Suprapubic skin (tissue), 4 donors: ENCODE measurements around the gene RBMS3. TPM values are rescaled to one million over a fixed set of nuclear protein-coding genes. Genes with fewer than 3 reads are reported as not detected.

Experiments used
- DNase-seq, 2 donors: peaks; one replicate each; pipeline ENCODE4 v3.0.0-alpha.2; 2019; ENCODE audit warnings: low spot score in 2 of 2
- H3K27ac ChIP-seq: fragments of 200-600 bp; sonication (generic); one replicate; pipeline ENCODE4 v1.5.1; 2019
- H3K27me3 ChIP-seq: fragments of 200-600 bp; sonication (generic); one replicate; pipeline ENCODE4 v1.5.1; 2019
- H3K36me3 ChIP-seq: fragments of 200-600 bp; sonication (generic); one replicate; pipeline ENCODE4 v1.5.1; 2019
- H3K4me1 ChIP-seq: fragments of 200-600 bp; sonication (generic); one replicate; pipeline ENCODE4 v1.5.1; 2019
- H3K4me3 ChIP-seq: fragments of 200-600 bp; sonication (generic); one replicate; pipeline ENCODE4 v1.5.1; 2019; ENCODE audit warnings: mild to moderate bottlenecking
- H3K9me3 ChIP-seq: fragments of 200-600 bp; sonication (generic); one replicate; pipeline ENCODE4 v1.5.1; 2019
- CTCF ChIP-seq, 2 donors: fragments of 200-600 bp in 1 of 2; fragments of 450-650 bp in 1 of 2; sonication (generic) in 1 of 2; IDR thresholded peaks; one replicate each; pipeline ENCODE4 v1.5.1; 2016 to 2019; ENCODE audit warnings: antibody characterized with exemption in 2 of 2, mild to moderate bottlenecking in 1 of 2, moderate library complexity in 1 of 2
- EP300 ChIP-seq: sonication (generic); formaldehyde crosslinking; IDR thresholded peaks from one replicate; pipeline ENCODE4 v1.6.1; 2017; ENCODE audit warnings: antibody characterized with exemption
- POLR2A ChIP-seq, 2 donors: fragments of 450-650 bp; IDR thresholded peaks; one replicate each; pipeline ENCODE4 v1.6.1; 2017; ENCODE audit warnings: antibody characterized with exemption in 2 of 2, mild to moderate bottlenecking in 2 of 2, moderate library complexity in 2 of 2
- POLR2AphosphoS5 ChIP-seq, 3 donors: sonication (generic); formaldehyde crosslinking; IDR thresholded peaks; one replicate each; pipeline ENCODE4 v1.6.1; 2017; ENCODE audit warnings: antibody characterized with exemption in 3 of 3
- WGBS: methylation state at CpG from one replicate; pipeline ENCODE4 v1.1.5; 2018; 5-methylcytosine and 5-hydroxymethylcytosine counted together
- total RNA-seq, 4 donors: library from RNA; depleted of rRNA; stranded (reverse); fragments of >200 nt; gene quantifications; one replicate each; pipeline ENCODE4 v1.1.0, GENCODE V29; 2016

Gene RBMS3
- total RNA-seq, 4 donors from 2014 or later: 7.7 to 23.4 (median 11.9) TPM

GRCh38 chr3:29705906-29706844 lies 425.3 kb downstream of the RBMS3 start:
- H3K36me3 ChIP-seq: no peaks in the 10 kb centered on the region
- TF ChIP-seq POLR2AphosphoS5 (IDR thresholded peaks at IDR 0.05): no peak
- no peak for TF ChIP-seq EP300
- no peak for TF ChIP-seq POLR2A (IDR thresholded peaks at IDR 0.05)
- TF ChIP-seq CTCF (IDR thresholded peaks at IDR 0.05): no peak
- no peaks in the 10 kb centered on the region for H3K27me3 ChIP-seq
- H3K4me3 ChIP-seq: no peak overlapping the region
- H3K27ac ChIP-seq: no peak overlapping the region
- WGBS: 67% methylated on average over 3 of the region's 3 CpGs
- no peak for DNase-seq
- H3K4me1 ChIP-seq: no peaks in the 10 kb centered on the region
- no peaks in the 10 kb centered on the region for H3K9me3 ChIP-seq

GRCh38 chr3:29708884-29709283 lies 428.0 kb downstream of the RBMS3 start:
- no peak for DNase-seq
- H3K27me3 ChIP-seq: no peaks in the 10 kb centered on the region
- 88% methylated on average over 8 of the region's 8 CpGs for WGBS
- TF ChIP-seq CTCF (IDR thresholded peaks at IDR 0.05) (no peak), POLR2AphosphoS5 (IDR thresholded peaks at IDR 0.05) (no peak), EP300 (no peak), POLR2A (IDR thresholded peaks at IDR 0.05) (no peak)
- H3K36me3 ChIP-seq: no peaks in the 10 kb centered on the region
- H3K27ac ChIP-seq: no peak overlapping the region
- H3K4me1 ChIP-seq: no peaks in the 10 kb centered on the region
- H3K9me3 ChIP-seq: no peaks in the 10 kb centered on the region
- H3K4me3 ChIP-seq: no peak overlapping the region

- Histone ChIP-seq H3K27ac (no peak overlapping the region), H3K27me3 (no peaks in the 10 kb centered on the region), H3K36me3 (no peaks in the 10 kb centered on the region), H3K4me3 (no peak overlapping the region), H3K4me1 (no peaks in the 10 kb centered on the region), H3K9me3 (no peaks in the 10 kb centered on the region)
- WGBS: 61% methylated on average over 3 of the region's 3 CpGs
- no peak for DNase-seq
- TF ChIP-seq POLR2A (IDR thresholded peaks at IDR 0.05) (no peak), CTCF (IDR thresholded peaks at IDR 0.05) (no peak), POLR2AphosphoS5 (IDR thresholded peaks at IDR 0.05) (no peak), EP300 (no peak)
Observed at GRCh38 chr3:29711255-29711771, 430.4 kb downstream of the RBMS3 start.

- Histone ChIP-seq H3K4me3 (no peak overlapping the region), H3K27me3 (no peaks in the 10 kb centered on the region), H3K36me3 (no peaks in the 10 kb centered on the region), H3K4me1 (no peaks in the 10 kb centered on the region), H3K27ac (no peak overlapping the region), H3K9me3 (no peaks in the 10 kb centered on the region)
- 92% methylated on average over 2 of the region's 2 CpGs for WGBS
- DNase-seq: no peak
- TF ChIP-seq POLR2A (IDR thresholded peaks at IDR 0.05): no peak
- TF ChIP-seq CTCF (IDR thresholded peaks at IDR 0.05): no peak
- no peak for TF ChIP-seq EP300
- no peak for TF ChIP-seq POLR2AphosphoS5 (IDR thresholded peaks at IDR 0.05)
Observed at GRCh38 chr3:29716213-29716612, 435.3 kb downstream of the RBMS3 start.

GRCh38 chr3:29718661-29719065 lies 437.8 kb downstream of the RBMS3 start:
- Histone ChIP-seq H3K4me1 (no peaks in the 10 kb centered on the region), H3K4me3 (no peak overlapping the region), H3K9me3 (no peaks in the 10 kb centered on the region), H3K27me3 (no peaks in the 10 kb centered on the region), H3K27ac (no peak overlapping the region), H3K36me3 (no peaks in the 10 kb centered on the region)
- no peak for DNase-seq
- TF ChIP-seq POLR2AphosphoS5 (IDR thresholded peaks at IDR 0.05): no peak
- no peak for TF ChIP-seq EP300
- TF ChIP-seq CTCF (IDR thresholded peaks at IDR 0.05): no peak
- TF ChIP-seq POLR2A (IDR thresholded peaks at IDR 0.05): no peak
- 53% methylated on average over 3 of the region's 3 CpGs for WGBS
